Measurements from ENCODE around the gene CAMKK1.

CAMKK1 gene

DNA sequence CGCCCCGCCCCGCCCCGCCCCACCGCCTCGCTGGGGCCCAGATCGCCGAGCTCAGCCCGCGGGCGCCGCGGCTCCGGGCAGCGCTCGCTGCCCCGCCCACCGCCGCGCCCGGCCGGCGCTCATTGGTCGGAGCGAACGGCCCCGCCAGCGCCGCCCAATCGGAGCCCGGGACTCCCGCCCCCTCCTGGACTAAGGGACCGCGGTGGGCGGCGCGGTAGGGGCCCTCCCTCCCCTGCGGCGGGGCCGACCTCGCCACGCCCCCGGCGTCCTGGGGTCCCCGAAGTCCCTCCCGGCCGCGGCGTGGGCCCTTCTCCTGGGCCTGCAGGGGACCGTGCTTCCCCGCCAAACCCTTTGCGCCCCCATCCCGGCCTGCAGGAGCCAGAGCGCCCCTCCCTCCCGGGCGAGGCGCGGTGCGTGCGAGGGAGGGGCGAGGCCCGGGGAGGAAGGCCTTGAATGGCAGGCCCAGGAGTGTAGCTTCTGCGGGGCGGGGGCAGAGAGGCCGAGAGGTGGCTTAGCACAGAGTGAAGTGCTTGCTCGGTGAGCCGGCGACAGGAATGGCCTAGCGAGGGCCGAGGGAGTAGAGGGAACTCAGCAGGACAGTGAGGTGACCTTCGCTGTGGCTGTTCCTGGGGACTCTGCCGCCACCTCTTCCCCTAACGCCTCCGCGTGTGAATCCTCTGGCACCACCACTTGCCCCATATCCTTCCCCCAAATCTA, at the start of gene CAMKK1:
Gene CAMKK1, minus strand, starts transcription at position 51 of the 717 bp plus-strand sequence. CDS start 7,366 bp downstream, outside the sequence.
- peak; percentile 76 for DNase-seq (ENCODE audit: low read depth)

DNA sequence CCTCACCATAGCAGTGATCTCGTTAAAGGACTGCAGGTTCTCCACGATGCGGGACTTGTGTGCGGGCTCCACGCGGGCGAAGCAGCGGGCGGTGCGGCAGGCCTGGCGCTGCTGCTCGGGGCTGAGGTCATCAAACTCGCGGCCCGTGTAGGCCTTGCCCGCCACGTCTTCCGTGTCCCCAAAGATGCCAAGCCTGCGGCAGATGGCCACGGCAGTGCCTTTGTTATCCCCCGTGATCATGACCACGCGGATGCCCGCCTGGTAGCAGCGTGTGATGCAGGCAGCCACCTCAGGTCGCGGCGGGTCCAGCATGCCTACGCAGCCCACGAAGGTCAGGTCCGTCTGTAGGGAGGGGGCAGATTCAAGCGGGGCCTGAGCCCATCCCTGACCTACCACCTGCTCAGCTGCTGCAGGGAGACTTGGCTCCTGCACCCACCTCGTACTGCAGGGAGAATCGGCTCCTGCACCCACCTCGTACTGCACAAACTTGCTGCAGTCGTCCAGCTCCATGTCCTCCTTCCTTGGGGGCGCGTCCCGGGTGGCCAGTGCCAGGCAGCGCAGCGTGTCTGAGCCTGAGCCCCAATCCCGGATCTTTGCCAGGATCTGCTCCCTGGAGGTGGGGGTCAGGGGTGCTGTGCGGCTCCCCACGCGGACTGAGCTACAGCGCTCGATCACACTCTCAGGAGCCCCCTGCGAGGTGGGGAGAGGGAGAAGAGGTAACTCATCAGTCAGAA, 48.3 kb upstream of the CAMKK1 start:
- no peak for DNase-seq (ENCODE audit: low read depth)

GRCh38 chr17:3937359-3937758, 44.5 kb upstream of the CAMKK1 start:
- no peak for DNase-seq (ENCODE audit: low read depth)

GRCh38 chr17:3935825-3936355, 43.0 kb upstream of the CAMKK1 start:
- no peak for DNase-seq (ENCODE audit: low read depth)

DNA sequence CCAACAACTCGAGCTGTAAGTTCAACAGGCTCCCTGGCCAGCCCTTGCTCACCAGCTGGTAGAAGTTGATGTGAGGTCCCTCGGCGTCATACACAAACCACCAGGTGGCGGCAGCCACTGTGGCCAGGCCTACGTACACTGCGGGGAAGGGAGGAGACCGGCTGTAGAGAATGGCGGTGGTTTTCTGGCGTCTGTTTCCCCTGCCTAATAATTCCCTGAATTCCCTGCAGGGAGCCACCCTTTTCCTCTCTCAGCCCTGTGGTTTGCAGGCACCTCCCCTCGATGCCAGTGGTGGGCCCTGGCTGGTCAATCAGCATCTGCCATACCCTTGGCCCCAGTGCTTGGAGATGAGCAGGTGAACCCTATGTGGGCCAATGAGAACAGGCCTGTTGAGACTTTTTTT, 42.3 kb upstream of the CAMKK1 start:
- no peak for DNase-seq (ENCODE audit: low read depth)

DNA sequence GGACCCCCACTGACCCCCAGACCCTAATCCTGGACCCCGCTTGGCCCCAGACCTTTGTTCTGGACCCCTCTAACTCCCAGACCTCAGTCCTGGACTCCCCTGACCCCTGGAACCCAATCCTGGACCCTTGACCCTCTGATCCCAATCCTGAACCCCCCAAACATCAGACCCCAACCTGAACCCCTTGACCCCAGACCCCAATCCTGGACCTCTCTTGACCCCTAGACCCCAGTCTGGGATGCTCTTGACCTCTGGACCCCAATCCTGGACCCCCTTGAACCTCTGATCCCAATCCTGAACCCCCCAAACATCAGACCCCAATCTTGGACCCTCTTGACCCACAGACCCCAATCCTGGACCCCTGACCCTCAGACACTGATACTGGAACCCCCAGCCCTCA, 36.9 kb upstream of the CAMKK1 start:
- no peak for DNase-seq (ENCODE audit: low read depth)

DNA sequence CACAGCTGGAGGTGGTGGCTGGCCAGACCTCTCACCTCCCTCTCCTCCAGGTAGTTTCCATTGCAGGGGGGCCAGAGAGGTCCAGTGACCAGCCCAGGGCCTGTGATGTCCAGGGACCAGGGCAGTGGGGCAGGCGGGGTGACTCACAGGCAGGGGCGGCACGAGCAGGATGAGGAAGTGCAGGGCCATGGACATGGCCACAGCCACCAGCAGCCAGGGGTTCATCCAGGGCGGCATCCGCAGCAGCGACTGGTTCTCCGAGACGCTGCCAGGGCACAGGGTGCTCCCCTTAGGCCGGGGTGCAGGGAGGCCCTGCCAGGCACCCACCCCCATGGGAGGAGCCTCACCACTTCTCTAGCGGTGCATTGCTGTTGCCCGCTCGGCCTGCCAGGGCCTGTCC, 36.3 kb upstream of the CAMKK1 start:
- DNase-seq (ENCODE audit: low read depth): no peak

GRCh38 chr17:3928406-3928805, 35.6 kb upstream of the CAMKK1 start:
- no peak for DNase-seq (ENCODE audit: low read depth)

GRCh38 chr17:3927628-3928340, 34.9 kb upstream of the CAMKK1 start:
- no peak for DNase-seq (ENCODE audit: low read depth)

- DNase-seq (ENCODE audit: low read depth): no peak
Observed at GRCh38 chr17:3926860-3927627, 34.2 kb upstream of the CAMKK1 start.

GRCh38 chr17:3925684-3926485, 33.0 kb upstream of the CAMKK1 start:
- DNase-seq (ENCODE audit: low read depth): no peak

DNA sequence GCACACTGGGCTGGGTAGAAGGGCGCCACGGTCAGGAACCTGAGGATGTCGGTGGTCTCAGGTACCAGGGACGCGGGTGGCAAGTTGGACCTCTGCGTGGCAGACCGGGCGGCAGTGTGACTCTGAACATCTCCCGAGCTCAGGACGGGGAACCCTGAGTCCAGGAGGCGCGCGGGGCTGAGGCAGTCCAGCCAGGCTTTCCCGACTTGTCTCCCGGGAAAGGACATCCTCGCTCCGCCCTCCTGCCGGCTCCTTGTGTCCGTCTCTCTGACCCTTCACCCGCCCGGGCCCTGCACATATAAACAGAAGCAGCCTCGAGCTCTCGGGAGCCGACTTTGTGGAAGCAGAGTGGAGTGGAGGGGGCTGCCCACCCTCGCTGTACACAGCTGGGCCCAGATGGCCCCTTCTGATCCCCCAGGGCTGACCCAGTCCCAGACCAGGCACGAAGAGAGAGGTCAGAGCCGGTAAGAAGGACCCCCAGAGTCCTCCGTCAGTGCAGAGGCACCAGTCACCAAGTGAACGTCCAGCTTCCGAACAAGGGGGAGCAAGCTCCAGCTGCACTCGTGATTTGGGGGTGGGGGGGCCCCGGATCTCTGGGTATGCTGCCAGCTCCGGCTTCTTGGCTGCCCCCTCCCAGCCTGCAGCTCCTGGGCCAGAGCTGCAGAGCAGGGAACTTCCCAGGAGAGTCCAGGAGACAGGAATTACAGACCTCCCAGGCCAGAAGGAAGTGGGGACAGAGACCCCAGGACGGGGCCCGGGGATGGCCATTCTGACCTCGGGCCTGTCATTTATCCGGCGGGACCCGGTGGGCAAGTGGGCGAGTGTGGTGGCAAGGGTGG, 31.9 kb upstream of the CAMKK1 start:
- DNase-seq (ENCODE audit: low read depth): no peak

- no peak for DNase-seq (ENCODE audit: low read depth)
Observed at GRCh38 chr17:3923466-3924190, 30.8 kb upstream of the CAMKK1 start.

DNA sequence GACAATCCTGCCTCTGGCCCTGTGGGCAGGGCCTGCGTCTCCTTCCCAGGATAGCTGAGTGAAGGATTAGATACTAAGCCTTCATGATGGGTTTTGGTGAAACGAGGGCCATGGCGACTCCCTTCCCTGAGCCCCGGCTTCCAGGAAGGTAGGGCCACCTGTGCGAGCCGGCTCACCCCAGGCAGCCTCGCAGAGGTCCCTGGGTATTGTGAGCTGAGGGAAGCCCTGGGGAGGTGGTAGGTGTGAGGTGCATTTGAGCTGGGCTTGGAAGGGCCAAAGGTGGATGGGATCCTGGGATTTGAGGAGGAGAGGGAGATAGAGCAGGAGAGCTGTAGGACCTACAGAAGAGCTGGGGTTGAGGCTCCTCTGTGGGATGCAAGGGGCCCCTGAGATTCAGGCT, 29.9 kb upstream of the CAMKK1 start:
- no peak for DNase-seq (ENCODE audit: low read depth)

GRCh38 chr17:3921502-3922319, 28.9 kb upstream of the CAMKK1 start:
- no peak for DNase-seq (ENCODE audit: low read depth)

DNA sequence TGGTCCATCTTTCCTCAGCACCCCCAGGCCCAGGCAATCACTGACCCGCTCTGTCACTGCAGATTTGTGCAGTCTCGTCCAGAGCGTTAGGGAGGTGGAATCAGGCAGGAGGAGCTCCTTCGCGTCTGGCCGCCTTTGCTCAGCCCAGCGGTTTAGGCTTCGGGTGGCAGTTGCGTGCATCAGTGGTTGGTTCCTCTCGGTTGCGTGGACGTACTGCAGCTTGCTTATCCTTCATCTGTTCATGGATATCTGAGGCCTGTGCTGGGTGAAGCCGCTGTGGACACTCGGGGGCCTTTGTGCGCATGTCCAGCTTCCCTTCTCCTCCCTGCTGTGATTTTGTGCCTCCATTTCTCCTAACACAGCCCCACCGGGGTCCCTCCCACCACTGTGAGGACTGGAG, 28.2 kb upstream of the CAMKK1 start:
- DNase-seq (ENCODE audit: low read depth): no peak

DNA sequence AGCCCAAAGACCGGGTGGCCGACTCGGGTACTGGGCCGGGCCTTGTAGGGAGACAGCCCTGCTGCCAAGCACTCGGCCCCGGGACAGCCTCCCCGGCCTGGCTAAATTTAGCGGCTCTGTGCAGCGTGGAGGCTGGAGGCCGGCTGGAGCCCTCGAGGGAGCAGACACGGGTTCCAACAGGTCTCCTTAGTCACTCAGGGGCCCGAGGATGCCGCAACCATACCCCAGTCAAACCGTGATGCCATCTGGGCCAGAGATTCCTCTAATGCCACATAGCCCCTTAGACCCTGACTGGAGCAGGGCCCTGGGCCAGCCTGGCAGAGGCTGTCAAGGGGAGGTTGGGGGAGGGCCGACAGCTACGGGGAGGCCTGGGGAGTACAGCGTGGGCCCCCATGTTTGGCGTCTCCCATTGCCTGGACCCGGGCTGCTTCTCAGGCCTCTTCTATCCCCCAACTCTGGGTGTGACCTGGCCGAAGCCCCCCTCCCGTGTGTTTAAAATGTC, 26.3 kb upstream of the CAMKK1 start:
- DNase-seq (ENCODE audit: low read depth): no peak

GRCh38 chr17:3918372-3919122, 25.7 kb upstream of the CAMKK1 start:
- no peak for DNase-seq (ENCODE audit: low read depth)

Measured in stimulated activated CD8-positive, alpha-beta memory T cell treated with anti-CD3 and anti-CD28 coated beads, Interleukin-7, amount 100 ng/mL, for 24 hours (primary cell).